HG03060 (cell line): ENCODE results near the gene DNASE2B.

Experiments used
- ATAC-seq: cut with Tn5 transposase; IDR thresholded peaks from one replicate; pipeline ENCODE4 v1.9.1; 2021; ENCODE audit warnings: low read depth, moderate number of reproducible peaks; ENCODE audit not compliant: unreplicated experiment

The DNASE2B gene, protein sequence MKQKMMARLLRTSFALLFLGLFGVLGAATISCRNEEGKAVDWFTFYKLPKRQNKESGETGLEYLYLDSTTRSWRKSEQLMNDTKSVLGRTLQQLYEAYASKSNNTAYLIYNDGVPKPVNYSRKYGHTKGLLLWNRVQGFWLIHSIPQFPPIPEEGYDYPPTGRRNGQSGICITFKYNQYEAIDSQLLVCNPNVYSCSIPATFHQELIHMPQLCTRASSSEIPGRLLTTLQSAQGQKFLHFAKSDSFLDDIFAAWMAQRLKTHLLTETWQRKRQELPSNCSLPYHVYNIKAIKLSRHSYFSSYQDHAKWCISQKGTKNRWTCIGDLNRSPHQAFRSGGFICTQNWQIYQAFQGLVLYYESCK

DNA sequence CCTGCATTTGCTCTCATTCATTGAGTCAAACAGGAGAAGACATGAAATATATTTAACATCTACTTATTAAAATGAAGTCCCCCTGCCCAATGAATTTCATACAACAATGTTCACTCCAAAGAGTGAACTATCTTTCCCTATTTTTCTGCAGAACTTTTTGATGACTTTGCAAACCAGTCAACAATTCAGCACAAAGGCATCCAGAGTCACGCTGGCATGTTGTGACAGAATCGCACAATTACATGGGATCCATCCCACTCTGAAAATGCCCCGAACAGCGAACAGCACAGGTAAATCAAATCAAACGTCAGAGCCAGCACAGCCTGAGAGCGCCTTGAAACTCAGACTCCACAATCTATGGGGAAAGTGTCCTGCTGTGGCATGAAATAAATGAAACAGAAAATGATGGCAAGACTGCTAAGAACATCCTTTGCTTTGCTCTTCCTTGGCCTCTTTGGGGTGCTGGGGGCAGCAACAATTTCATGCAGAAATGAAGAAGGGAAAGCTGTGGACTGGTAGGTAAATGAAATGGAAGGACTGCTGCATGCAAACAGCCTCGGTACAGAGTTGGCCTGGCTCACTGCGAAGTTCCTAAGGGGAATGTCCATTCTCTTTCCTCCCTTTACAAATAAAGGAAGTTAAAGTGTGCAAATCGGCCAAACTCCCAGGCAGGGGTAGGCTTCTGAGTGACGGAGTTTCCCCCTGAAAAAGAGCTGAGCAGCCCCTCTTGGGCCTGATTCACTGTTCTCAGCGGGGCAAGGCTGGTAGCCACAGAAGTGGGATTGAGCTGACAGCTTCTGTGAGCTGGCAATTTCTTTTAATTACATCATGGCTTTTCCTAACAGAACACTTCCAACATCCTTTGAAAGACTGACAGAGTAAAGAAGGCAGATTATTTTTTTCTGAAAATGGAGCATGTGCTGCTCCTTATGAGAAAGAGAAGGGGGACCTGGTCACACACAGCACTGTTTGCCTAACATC is at the start of gene DNASE2B:
DNASE2B (plus strand) TSS at position 310 of the 981 bp plus-strand sequence; CDS start at position 391, 81 bp downstream.
- no peak for ATAC-seq

DNA sequence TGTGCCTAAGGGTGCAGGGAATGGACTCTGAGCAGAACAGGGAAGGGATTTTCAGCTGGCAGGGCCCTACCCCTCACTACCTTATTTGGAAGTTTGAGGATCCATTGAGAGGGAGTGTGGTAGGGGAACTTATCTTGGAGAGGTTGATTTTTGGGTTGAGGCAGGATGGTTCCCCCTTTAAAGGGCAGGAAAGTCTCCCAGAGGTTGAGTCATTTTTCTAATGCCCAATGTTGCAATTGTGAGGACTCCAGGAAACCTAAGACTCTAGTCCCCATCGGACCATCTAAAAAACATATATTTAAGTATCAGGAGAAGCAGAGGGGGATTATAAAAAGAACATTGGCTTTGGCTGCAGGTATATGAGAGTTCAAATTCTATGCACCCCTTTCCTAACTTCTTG is 49.5 kb upstream of the DNASE2B start:
- ATAC-seq, result no peak

DNA sequence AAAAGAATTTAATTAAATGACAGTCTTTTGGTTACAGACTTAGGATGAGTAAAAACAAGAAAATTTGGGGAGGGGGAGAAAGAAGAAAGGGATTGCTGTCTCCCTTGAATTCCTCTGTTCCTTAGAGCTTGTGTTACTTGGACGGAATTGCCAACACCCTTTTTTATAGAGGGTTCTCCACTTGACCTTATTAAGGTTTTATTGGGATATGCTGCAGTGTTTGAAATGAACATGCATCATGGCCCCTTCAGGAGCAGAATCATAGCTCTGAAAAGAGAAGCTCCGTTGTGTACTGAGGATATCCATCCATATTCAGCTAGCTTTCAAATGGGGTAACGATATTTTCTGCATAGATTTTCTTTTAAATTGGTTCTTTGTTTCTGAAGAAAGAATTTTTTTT is 48.2 kb upstream of the DNASE2B start:
- no peak for ATAC-seq

DNA sequence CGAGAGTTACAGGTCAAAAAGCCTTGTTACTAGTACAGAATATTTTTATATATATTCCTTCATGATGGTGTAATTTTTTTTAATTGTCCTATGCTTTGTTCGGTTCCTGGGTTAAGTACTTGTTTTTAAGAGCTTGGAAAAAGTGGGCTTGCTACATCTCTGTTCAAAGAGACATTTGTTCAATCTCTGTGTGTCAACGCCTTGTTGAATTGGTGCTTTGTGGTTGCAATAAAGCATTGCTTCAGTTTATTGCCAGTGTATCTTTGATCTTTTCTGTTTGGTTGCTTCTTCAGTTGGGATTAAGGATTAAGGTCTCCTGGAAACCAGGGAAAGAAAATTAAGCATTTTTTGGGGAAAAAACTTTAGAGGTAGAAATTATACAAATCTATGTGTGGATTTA is 47.7 kb upstream of the DNASE2B start:
- ATAC-seq, result no peak

DNA sequence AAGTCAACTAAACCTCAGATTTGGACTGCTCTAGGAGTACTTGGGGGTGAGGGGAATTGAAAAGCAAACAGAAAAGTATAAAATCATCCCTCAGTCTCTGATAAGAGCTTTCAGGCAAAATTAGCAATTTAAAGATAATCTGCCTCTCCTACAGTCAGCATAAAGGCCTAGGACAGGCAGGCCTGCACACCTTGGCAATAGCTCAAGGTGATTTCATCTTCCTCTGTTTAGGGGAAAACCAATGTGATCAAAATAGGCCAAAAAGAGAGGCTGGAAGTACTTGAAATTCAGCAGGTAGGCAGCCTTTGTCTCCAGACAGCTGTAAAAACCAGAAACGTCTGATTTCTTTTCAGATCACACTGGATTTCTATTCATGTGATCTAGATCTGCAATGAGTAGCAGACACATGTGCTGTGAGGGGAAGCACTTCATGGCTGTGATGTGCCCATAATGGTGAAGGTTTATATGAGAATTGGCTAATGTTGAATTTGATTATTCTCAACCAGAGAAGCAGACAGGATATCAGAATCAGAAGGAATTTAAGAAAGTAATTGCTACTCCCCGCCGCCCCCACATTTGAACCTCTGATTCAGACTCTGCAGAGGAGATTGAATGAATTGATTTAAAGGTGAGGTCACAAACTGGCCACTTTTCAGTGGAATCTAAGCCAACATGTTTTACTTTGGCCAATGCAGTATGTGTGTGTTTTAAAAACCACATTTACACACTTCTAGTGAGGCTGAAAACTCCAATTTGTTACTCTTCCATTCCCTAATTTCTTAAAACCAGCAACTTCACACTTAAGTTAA is 45.8 kb upstream of the DNASE2B start:
- ATAC-seq, result no peak

DNA sequence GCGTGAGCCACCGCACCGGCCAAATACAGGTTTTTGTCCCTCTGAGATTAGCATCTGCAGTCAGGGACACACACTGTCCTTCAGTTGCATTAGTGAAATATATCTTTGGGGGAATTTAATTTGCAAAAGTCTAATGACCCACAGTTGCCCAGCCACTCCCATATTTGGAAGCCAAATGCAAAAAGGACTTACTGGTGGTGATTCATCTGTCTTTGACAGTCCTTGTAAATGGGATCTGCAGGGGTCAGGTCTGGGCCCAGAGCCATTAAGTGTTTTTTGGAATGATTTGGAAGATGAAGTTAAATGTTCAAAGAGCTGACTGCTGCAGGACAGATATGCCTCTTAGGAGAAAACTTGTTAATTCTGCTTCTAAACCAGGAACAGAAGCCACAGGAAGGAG is 44.6 kb upstream of the DNASE2B start:
- ATAC-seq, result no peak

DNA sequence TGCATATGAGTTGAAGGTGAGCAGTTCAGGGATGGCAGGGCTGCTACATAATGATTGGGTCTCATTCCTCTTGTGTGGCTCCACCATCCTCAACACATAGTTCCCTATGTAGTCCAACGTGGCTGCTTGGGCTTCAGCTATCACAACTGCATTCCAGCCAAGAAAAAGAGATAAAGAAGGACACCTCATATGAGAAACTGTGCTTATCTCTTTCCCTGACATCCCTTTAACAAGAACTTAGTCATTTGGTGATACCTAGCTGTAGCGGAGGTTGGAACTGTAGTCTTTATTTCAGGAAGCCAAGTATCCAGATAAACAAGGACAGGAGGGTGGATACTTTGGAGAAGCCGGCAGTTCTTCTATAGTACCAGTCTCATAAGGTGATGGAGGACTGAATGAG is 42.7 kb upstream of the DNASE2B start:
- no peak for ATAC-seq

DNA sequence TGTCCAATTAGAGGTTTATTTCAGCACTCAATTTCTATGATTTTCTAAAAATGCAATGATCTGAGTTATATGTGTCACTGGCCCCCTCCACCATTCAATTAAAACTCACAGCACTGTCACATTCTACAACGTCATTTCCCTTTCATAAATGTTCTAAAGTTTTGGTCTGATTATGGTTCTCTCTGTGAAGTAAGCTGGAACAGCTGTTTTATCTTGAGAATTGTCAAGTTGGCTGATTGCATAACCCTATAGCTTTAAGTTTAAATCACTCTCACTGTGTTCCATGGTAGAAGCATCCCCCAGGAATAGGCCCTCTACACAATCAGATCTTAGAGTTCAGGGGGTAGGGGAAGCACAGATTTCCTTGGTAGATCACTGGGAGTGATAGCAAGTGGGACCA is 41.4 kb upstream of the DNASE2B start:
- no peak for ATAC-seq

DNA sequence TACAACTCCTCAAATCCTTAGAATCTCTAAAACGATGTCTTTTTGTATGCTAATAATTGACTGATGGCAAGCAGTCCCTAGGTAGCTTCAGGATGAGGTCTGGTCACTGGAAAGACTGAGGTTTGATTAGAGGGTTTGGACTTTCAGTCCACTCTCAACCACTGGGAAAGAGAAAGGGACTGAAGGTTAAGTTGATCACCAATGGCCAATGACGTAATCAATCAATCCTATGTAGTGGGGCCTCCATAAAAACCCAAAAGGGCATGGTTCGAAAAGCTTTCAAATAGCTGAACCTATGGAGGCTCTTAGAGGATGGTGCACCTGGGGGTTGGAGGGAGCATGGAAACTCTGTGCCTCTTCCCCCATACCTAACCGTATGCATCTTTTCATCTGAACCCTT is 39.6 kb upstream of the DNASE2B start:
- ATAC-seq, result no peak

DNA sequence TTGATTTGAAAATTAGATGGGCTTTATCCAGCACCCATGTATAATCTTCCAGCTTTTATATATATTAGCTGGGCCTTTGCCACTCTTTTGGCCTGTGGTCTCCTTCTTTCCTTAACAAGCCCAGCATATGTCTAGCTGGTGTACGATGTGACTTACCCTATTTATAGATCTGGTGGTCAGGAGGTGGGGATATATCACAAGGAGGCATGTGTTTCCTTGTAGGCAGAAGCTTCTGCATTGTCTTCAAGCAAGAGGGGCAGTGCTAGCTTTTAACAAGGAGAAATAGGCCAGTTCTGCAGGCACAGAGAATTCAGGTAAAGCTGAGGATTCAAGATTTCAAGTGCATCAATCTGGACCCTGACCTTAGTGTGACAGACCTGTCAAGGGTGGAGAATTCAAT is 38.0 kb upstream of the DNASE2B start:
- ATAC-seq, result no peak

DNA sequence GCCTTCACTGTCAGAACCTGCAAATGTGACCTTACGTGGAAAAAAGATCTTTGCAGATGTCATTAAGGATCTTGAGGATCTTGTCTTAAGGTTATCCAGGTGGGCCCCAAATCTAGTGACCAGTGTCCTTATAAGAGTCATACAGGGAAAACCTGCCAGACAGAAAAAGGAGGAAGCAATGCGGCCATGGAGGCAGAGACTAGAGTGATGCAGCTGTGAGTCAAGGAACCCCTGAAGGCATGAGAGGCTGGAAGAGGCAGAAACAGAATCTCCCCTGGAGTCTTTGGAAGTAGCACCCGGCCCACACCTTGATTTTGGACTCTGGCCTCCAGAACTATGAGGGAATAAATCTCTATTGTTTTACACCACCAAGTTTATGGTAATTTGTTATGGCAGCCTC is 36.5 kb upstream of the DNASE2B start:
- no peak for ATAC-seq

DNA sequence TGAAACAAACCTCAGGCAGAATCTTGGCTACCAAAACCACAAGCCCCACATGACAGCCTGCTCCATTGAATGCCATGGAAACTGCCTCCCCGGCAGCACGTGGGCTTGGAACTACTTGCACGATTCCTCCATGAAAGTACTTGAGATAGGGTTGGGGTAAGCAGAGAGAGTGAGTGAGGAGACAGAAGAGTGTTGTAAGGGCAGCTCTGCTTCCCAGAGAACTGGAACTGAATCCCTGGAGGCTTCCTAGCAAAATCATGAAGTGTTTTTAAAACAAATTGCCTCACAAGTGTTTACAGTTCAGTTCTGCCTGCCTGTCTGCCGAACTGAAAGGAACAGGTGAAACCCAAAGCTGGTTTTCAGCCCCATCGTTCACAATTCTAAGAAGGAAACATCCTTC is 35.3 kb upstream of the DNASE2B start:
- ATAC-seq, result no peak

DNA sequence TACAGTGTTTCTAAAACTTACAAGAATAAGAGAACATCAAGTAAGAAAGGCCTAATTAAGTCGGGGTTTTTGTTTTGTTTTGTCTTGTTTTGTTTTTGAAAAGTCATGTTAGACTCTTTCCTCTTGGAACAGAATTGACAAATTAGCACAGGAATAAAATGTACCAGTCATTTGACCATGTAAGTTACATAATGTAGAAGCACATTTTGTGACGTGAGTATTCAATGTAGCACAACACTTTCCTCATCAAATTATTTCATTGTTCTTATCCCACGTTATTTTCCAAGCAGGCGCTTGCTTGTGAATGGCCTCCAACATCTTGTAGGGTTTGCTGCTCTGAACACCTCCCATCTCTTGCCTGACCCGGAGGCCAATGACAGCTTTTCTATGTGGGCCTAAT is 34.7 kb upstream of the DNASE2B start:
- no peak for ATAC-seq

DNA sequence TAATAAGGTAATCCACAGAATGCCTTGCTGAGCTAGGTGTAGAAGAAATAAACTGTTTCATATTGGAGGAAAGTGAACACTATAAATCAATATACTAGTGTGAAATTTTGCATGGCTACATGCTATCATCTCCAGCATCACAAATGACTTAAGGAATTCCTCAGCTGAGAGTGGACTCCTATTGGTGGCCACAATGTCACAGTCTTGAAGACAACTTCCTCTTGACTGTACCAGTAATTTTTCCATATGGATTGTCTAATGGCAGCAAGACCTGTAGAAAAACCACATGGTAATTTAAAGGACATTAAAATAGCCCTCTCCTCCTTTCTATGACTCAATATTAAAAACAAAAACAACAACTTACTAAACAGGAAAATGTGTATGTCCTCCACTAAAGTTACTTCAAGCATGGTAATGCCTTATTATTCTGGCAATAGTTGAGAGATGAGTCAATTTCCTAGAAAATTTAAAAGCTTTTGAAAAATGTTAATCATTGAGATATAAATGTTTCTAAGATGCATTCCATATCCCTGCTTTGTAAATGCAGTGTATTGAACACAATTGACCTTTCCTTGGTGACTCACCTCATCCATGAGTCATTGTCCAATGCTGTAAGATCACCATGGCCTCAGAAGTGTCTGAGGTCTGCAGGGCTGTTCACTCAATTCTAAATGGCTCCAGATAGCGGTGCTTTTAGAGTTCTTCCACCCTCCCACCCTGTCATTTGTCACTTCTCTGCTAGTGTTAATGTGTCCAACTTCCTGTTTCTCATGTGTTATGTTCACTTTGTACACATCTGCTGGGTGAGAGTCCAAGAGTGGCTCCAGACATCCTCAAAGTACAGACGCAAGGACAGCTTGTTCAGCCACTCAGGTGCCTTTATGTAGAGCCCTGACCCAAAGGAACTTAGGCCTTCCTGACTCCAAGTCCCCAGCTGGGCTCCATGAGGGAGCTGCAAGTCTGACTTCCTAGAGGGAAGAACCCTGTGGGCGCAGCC is 32.8 kb upstream of the DNASE2B start:
- ATAC-seq, result no peak

DNA sequence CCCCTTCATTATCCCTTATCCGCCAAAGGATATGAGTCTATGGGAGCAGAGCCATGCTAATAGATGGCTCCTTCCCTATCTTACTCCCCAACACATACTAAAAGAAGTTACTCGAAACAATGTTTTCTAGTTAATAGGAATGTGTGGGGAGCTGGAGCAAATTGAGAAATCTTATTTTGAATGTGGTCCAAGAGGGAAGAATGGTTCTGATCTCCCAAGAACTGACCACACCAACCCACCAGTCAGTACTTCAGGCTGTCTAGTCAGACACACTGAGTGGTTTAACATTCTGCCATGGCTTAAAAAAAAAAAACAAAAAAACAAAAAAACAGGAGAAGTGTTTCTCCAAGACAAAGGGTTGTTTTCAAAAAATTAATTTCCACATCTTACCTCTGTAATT is 31.5 kb upstream of the DNASE2B start:
- ATAC-seq, result no peak

DNA sequence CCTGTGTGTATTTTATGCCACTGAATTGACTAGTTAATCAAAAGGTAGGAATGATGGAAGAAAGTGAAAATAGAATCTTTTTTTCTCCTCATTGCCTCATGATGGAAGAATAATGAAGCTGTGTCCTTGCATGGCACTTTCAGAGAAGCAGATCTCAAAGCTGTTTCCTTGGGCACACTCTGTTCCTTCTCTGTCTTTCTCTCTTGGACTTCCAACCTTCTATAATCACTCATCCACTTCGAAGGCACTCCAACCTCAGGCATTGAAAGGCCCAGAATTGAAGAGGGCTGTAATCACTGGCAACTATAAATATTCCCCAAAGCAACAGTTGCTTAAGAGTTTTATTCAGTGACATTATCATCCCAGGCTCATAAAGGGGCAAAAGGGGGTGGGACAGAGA is 31.1 kb upstream of the DNASE2B start:
- ATAC-seq, result no peak

DNA sequence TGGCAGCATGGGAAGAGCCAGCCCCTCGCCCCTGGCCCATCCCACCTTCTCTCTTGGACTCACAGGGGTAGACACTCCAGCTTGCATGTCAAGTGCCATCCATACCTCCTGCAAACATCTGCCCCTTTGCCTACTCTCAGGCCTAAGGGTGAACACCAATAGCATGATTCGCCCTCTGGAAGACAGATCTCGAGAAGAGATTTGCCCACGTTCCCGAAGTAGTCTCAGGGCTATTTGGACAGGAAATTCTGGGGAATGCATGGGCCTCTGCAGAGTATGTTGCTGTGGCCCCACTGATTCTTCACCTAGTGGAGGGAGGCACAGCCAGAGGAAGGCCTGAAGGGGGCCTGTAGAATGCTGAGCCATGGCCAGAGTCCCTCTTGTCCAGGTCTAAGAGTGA is 29.8 kb upstream of the DNASE2B start:
- ATAC-seq, result no peak

DNA sequence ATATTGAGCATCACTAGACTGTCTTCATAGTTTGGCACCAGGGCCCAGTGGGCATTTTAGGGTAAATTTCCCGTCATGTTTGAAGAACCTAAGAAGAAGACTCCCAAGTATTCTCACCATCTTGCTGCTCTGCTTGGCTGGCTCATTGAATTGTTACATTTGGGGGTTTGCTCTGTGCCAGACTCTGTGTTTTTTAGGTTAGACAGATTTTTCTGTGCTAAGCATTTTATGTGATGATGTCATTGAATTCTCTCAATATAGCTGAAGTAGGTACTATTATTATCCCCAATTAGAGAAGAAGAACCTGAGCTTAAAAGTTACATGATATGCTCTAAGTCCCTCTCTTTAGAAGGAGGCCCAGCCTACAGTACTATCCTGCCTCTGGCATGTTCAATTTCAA is 28.0 kb upstream of the DNASE2B start:
- no peak for ATAC-seq

DNA sequence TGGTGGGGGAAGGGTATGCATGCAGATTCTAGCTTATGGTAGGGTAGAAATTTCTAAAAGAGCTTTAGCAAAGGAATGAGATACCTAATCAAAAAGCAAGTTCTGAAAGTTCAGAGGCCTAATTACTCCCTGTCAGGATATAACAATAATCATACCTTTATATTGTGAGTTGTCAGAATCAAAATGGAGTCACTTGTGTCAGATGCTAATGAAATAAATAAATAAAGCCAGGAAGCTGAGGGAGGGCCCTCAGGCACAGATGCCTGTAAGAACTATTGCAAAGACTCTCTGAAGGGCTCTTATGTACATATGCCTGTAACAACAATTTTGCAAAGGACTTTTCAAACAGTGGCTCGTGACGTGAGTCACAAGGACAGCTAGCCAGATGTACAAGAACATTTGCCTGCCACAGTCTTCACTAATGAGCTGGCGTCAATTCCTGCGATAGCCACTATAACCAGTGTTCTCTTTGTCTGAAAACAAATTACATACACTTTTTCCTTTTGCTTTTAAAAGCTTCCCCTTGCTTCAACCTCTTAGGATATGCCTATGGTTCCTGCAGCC is 27.4 kb upstream of the DNASE2B start:
- no peak for ATAC-seq
